Pulmonary artery endothelial cell (primary cell): ENCODE data around the gene PROCR. TPM values are rescaled to one million over a fixed set of nuclear protein-coding genes. Genes with fewer than 3 reads are reported as not detected.
A peak's percentile ranks its signal among the peaks of the same experiment; 100 is the strongest.
"Not testable (repeated sequence)": the region's sequence is repeated elsewhere in the genome, so short reads cannot be mapped to it uniquely, and the experiment has no call there.

ENCODE experiments used
- DNase-seq: peaks from one replicate; pipeline ENCODE4 v3.0.0-alpha.2; 2011; ENCODE audit warnings: low read depth, low spot score
- total RNA-seq: library from RNA; depleted of rRNA; stranded (reverse); fragments of >200 nt; gene quantifications from 2 replicates; pipeline ENCODE4 v1.2.3, GENCODE V29; 2014

PROCR gene
- total RNA-seq, 1 donor from 2014 or later: 561 TPM

- no peak for DNase-seq
These were observed 20.4 kb downstream of the PROCR start for GRCh38 chr20:35192118-35192872.

GRCh38 chr20:35193031-35193791, 21.3 kb downstream of the PROCR start:
- DNase-seq: not testable (repeated sequence)

GRCh38 chr20:35196313-35196712, 24.4 kb downstream of the PROCR start:
- no peak for DNase-seq

GRCh38 chr20:35199740-35200139, 27.9 kb downstream of the PROCR start:
- no peak for DNase-seq

- no peak for DNase-seq
These were observed 28.4 kb downstream of the PROCR start for GRCh38 chr20:35200267-35200666.

GRCh38 chr20:35201467-35201866, 29.6 kb downstream of the PROCR start:
- DNase-seq: not testable (repeated sequence)

GRCh38 chr20:35206802-35207201, 34.9 kb downstream of the PROCR start:
- DNase-seq: no peak

GRCh38 chr20:35207950-35208611, 36.2 kb downstream of the PROCR start:
- DNase-seq: peak; percentile 77

- no peak for DNase-seq
These were observed 43.4 kb downstream of the PROCR start for GRCh38 chr20:35215066-35215956.

GRCh38 chr20:35216541-35216940, 44.7 kb downstream of the PROCR start:
- no peak for DNase-seq

GRCh38 chr20:35223941-35224340, 52.1 kb downstream of the PROCR start:
- DNase-seq: no peak

GRCh38 chr20:35224536-35224935, 52.7 kb downstream of the PROCR start:
- no peak for DNase-seq

- DNase-seq: peak; percentile 66
These were observed 53.6 kb downstream of the PROCR start for GRCh38 chr20:35225319-35226125.

- no peak for DNase-seq
These were observed 54.4 kb downstream of the PROCR start, which contains the start of gene MMP24 for GRCh38 chr20:35226126-35226883. MMP24 (plus strand) TSS chr20:35226690; CDS start chr20:35226739, 49 bp downstream.

Other genes with a start within 250 kb of the PROCR start
- gene GSS, start 216.3 kb upstream of the PROCR start, total RNA-seq: 49.1 and 59.8 TPM in 2 replicates
- under 0.01 and 0.13 TPM in 2 replicates for gene MYH7B, start 216.2 kb upstream of the PROCR start, total RNA-seq
- gene TRPC4AP, start 79.3 kb upstream of the PROCR start, total RNA-seq: 85.0 and 86.1 TPM in 2 replicates
- gene EDEM2, start 24.7 kb upstream of the PROCR start, total RNA-seq: 86.0 and 95.5 TPM in 2 replicates
- gene MMP24, start 54.6 kb downstream of the PROCR start, total RNA-seq: 0.33 and 0.78 TPM in 2 replicates
- gene MMP24OS, start 106.0 kb downstream of the PROCR start, total RNA-seq: 5.0 and 5.3 TPM in 2 replicates
- gene EIF6, start 112.7 kb downstream of the PROCR start, total RNA-seq: 171 and 206 TPM in 2 replicates
- not detected in 2 replicates for gene FAM83C, start 120.4 kb downstream of the PROCR start, total RNA-seq
- gene UQCC1, start 239.9 kb downstream of the PROCR start, total RNA-seq: 25.5 and 33.1 TPM in 2 replicates